Endothelial cell of hepatic sinusoid (primary cell): Measurements from ENCODE around the gene APOE.
"Not testable (repeated sequence)": the region's sequence is repeated elsewhere in the genome, so short reads cannot be mapped to it uniquely, and the experiment has no call there.

Source experiments
- in situ Hi-C: cut with HindIII; loops from 2 replicates; pipeline ENCODE4 v1.10.0; 2017; ENCODE audit warnings: low sequenced_read_pairs

APOE gene

DNA sequence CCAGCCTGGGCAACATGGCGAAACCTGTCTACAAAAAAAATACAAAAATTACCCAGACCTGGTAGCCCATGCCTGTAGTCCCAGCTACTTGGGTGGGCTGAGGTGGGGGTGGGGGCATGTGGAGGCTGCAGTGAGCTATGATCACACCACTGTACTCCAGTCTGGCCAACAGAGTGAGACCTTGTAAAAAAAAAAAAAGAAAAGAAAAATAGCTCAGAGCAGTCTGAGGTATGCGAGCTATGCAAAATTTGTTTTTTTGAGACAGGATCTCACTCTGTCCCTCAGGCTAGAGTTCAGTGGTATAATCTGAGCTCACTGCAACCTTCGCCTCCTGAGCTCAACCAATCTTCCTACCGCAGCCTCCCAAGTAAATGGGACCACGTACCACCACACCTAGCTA lies 21.7 kb upstream of the APOE start:
- in situ Hi-C loops: no loop called here

DNA sequence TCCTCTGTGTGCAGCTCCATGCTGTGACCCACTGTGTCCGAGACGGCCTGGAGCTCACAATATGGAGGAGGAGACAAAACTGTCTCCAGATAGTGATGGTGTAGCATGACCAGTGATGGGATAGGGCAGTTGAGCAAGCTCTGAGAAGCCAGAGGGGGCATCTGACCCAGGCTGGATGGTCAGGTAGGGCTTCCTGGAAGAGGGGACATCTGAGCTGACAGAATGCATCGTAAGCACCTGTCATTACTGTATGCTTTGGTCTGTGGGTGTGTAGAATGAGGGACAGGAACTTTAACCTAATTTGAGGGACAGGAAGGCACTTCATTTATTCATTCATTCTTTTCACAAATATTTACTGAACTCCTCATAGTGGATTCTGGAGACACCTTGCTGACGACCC lies 21.0 kb upstream of the APOE start:
- in situ Hi-C loops: no loop called here

DNA sequence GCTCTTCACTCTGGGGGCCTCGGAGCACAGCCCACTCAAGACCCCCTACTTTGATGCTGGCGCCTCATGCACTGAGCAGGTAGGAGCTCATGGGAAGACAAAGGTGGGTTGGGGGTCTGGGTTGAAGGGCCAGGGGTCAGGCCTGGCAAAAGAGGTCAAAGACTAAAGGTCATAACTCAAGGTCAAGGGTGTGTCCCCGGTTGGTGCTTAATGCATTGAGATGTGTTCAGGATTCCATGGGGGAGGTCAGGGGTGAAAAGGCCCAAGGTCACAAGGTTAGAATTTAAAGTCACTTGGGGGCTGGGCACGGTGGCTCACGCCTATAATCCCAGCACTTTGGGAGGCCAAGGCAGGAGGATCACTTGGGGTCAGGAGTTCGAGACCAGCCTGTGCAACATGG lies 19.5 kb upstream of the APOE start:
- in situ Hi-C loops: no loop called here

- in situ Hi-C loops: no loop called here
Measured at GRCh38 chr19:44887648-44888047, 17.9 kb upstream of the APOE start.

GRCh38 chr19:44888335-44888734 lies 17.3 kb upstream of the APOE start:
- in situ Hi-C loops: not testable (repeated sequence)

DNA sequence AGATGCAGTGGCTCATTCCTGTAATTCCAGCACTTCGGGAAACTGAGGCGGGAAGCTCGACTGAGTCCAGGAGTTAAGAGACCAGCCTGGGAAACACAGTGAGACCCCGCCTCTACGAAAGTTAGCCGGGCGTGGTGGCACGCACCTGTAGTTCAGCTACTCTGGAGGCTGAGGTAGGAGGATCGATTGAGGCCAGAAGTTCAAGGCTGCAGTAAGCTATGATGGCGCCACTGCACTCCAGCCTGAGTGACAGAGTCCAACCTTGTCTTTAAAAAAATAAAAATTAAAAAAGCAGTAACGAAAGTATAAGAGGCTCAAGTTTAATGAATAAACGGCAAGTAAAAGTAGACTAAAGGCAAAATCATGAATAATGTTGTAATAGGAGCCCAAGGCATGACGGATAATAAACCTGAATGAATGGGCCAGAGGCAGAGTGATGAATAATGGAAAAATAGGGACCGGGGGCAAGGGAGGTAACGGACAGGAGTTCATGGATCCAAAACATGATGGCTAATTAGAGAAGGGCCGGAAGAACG lies 15.7 kb upstream of the APOE start:
- in situ Hi-C loops: no loop called here

GRCh38 chr19:44890366-44891015 lies 15.1 kb upstream of the APOE start:
- in situ Hi-C loops: no loop called here

- in situ Hi-C loops: no loop called here
Measured at GRCh38 chr19:44891016-44891882, 14.3 kb upstream of the APOE start, which contains the start of gene TOMM40. TOMM40 (plus strand) TSS chr19:44891254; CDS start chr19:44891416, 162 bp downstream.

DNA sequence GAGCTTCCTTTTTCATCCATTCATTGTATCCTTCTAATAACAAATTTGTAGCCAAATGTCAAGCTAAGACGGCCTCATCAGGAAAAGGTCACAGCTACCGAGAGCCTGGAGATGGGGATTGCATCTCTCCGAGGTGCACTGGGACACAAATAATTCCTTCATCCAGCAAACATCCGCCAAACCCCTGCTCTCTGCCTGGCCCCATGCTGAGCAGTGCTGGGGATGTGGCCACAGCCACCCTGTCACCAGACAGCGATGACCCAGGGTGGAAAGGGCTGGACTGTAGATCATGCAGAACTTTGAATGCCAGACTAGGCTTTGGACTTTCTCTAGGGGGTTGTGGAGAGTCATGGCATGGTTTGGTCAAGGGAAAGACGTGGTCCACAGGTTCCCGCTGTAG lies 12.7 kb upstream of the APOE start:
- in situ Hi-C loops: no loop called here

- in situ Hi-C loops: no loop called here
Measured at GRCh38 chr19:44893332-44894051, 12.1 kb upstream of the APOE start.

GRCh38 chr19:44894052-44894400 lies 11.6 kb upstream of the APOE start:
- in situ Hi-C loops: no loop called here

GRCh38 chr19:44894946-44895345 lies 10.7 kb upstream of the APOE start:
- in situ Hi-C loops: loop anchor here (5.0 kb wide), 2 partner anchors 57 to 58 kb away; no protein-coding TSS in a partner anchor

- in situ Hi-C loops: loop anchor here (5.0 kb wide), 2 partner anchors 54 to 61 kb away; no protein-coding TSS in a partner anchor
Measured at GRCh38 chr19:44897835-44898234, 7.8 kb upstream of the APOE start.

DNA sequence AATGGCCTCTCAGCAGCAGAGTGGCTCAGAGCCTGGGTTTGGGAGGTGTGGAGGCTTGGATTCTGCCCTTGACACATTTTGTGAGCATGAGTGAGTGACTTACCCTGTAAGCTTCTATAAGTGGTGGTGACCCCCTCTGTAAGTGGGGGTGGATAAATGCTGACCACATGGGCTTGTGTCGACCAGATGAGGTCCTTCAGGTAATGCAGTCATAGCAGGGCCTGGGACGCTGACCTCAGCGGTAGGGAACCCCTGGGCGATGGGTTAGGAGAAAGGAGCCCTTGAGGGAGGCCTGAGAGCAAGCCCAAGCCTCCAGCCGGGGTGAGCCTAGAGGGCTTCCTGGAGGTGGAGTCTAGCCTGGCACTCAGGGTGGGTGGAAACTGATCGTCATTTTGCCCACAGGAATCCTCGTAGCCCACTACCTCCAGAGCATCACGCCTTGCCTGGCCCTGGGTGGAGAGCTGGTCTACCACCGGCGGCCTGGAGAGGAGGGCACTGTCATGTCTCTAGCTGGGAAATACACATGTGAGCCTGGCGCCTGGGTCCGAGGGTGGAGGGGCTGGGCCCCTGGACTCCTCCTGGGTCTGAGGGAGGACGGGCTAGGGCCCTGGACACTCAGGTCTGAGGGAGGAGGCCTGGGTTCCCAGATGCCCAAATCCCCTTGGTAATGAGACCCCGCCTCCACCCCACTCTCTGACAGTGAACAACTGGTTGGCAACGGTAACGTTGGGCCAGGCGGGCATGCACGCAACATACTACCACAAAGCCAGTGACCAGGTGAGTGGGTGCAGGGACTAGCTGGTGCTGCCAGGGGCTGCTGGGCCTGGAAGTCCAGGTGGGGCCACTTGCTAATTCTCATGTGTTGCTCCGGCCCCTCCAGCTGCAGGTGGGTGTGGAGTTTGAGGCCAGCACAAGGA lies 5.0 kb upstream of the APOE start:
- in situ Hi-C loops: no loop called here

GRCh38 chr19:44903216-44903601 lies 2.4 kb upstream of the APOE start:
- in situ Hi-C loops: no loop called here

DNA sequence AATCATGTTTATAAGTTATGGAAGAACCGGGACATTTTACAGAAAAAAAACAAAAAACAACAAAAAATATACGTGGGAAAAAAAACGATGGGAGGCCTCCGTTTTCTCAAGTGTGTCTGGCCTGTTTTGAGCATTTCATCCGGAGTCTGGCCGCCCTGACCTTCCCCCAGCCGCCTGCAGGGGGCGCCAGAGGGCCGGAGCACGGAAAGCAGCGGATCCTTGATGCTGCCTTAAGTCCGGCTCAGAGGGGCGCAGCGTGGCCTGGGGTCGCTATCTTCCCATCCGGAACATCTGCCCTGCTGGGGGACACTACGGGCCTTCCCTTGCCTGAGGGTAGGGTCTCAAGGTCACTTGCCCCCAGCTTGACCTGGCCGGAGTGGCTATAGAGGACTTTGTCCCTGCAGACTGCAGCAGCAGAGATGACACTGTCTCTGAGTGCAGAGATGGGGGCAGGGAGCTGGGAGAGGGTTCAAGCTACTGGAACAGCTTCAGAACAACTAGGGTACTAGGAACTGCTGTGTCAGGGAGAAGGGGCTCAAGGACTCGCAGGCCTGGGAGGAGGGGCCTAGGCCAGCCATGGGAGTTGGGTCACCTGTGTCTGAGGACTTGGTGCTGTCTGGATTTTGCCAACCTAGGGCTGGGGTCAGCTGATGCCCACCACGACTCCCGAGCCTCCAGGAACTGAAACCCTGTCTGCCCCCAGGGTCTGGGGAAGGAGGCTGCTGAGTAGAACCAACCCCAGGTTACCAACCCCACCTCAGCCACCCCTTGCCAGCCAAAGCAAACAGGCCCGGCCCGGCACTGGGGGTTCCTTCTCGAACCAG lies 1.8 kb upstream of the APOE start:
- in situ Hi-C loops: no loop called here

- in situ Hi-C loops: no loop called here
Measured at GRCh38 chr19:44904426-44904994, 1.1 kb upstream of the APOE start.

GRCh38 chr19:44907613-44908012 lies 2.0 kb downstream of the APOE start:
- in situ Hi-C loops: no loop called here
